ENCODE results near the gene LRMDA.

Gene LRMDA

GRCh38 chr10:75525067-75525466, 93.6 kb downstream of the LRMDA start:
- Histone ChIP-seq H3K27ac (no peak overlapping the region), H3K9me3 (ENCODE audit: severe bottlenecking) (no peaks in the 10 kb centered on the region), H3K4me3 (ENCODE audit: low read depth, low read length) (no peak overlapping the region), H3K36me3 (no peaks in the 10 kb centered on the region), H3K27me3 (ENCODE audit: insufficient read depth, low read depth, severe bottlenecking) (no peaks in the 10 kb centered on the region)
- no peak for TF ChIP-seq CTCF (IDR thresholded peaks at IDR 0.05; ENCODE audit: low read depth, low read length)
- DNase-seq = no peak

GRCh38 chr10:75525646-75526045, 94.2 kb downstream of the LRMDA start:
- no peak for TF ChIP-seq CTCF (IDR thresholded peaks at IDR 0.05; ENCODE audit: low read depth, low read length)
- H3K36me3 ChIP-seq = no peaks in the 10 kb centered on the region
- H3K27me3 ChIP-seq (ENCODE audit: insufficient read depth, low read depth, severe bottlenecking) = no peaks in the 10 kb centered on the region
- DNase-seq = no peak
- H3K4me3 ChIP-seq (ENCODE audit: low read depth, low read length) = no peak overlapping the region
- no peak overlapping the region for H3K27ac ChIP-seq
- H3K9me3 ChIP-seq (ENCODE audit: severe bottlenecking) = no peaks in the 10 kb centered on the region

- Histone ChIP-seq H3K27ac (no peak overlapping the region), H3K9me3 (ENCODE audit: severe bottlenecking) (no peaks in the 10 kb centered on the region), H3K4me3 (ENCODE audit: low read depth, low read length) (no peak overlapping the region), H3K36me3 (no peaks in the 10 kb centered on the region), H3K27me3 (ENCODE audit: insufficient read depth, low read depth, severe bottlenecking) (no peaks in the 10 kb centered on the region)
- no peak for TF ChIP-seq CTCF (IDR thresholded peaks at IDR 0.05; ENCODE audit: low read depth, low read length)
- DNase-seq = no peak
These were observed 96.1 kb downstream of the LRMDA start for GRCh38 chr10:75527542-75527941.

- no peak for DNase-seq
These were observed 97.0 kb downstream of the LRMDA start for GRCh38 chr10:75528392-75528791.

GRCh38 chr10:75530299-75530698, 98.9 kb downstream of the LRMDA start:
- Histone ChIP-seq H3K27ac (no peak overlapping the region), H3K27me3 (ENCODE audit: insufficient read depth, low read depth, severe bottlenecking) (no peaks in the 10 kb centered on the region), H3K36me3 (no peaks in the 10 kb centered on the region), H3K4me3 (ENCODE audit: low read depth, low read length) (no peak overlapping the region), H3K9me3 (ENCODE audit: severe bottlenecking) (no peaks in the 10 kb centered on the region)
- TF ChIP-seq CTCF (IDR thresholded peaks at IDR 0.05; ENCODE audit: low read depth, low read length) = no peak
- no peak for DNase-seq

More at GRCh38 chr10:75528392-75528791, 97.0 kb downstream of the LRMDA start:
- Histone ChIP-seq H3K27ac (no peak overlapping the region), H3K36me3 (no peaks in the 10 kb centered on the region), H3K27me3 (ENCODE audit: insufficient read depth, low read depth, severe bottlenecking) (no peaks in the 10 kb centered on the region), H3K4me3 (ENCODE audit: low read depth, low read length) (no peak overlapping the region), H3K9me3 (ENCODE audit: severe bottlenecking) (no peaks in the 10 kb centered on the region)
- TF ChIP-seq CTCF (IDR thresholded peaks at IDR 0.05; ENCODE audit: low read depth, low read length) = no peak

GRCh38 chr10:75531571-75532031, 100.2 kb downstream of the LRMDA start:
- no peaks in the 10 kb centered on the region for H3K9me3 ChIP-seq (ENCODE audit: severe bottlenecking)
- H3K4me3 ChIP-seq (ENCODE audit: low read depth, low read length) = no peak overlapping the region
- H3K27ac ChIP-seq = no peak overlapping the region
- no peak for TF ChIP-seq CTCF (IDR thresholded peaks at IDR 0.05; ENCODE audit: low read depth, low read length)
- H3K36me3 ChIP-seq = no peaks in the 10 kb centered on the region
- no peak for DNase-seq
- H3K27me3 ChIP-seq (ENCODE audit: insufficient read depth, low read depth, severe bottlenecking) = no peaks in the 10 kb centered on the region

All from WERI-Rb-1 (cell line).